ENCODE data around the gene AP5Z1.

AP5Z1 gene

DNA sequence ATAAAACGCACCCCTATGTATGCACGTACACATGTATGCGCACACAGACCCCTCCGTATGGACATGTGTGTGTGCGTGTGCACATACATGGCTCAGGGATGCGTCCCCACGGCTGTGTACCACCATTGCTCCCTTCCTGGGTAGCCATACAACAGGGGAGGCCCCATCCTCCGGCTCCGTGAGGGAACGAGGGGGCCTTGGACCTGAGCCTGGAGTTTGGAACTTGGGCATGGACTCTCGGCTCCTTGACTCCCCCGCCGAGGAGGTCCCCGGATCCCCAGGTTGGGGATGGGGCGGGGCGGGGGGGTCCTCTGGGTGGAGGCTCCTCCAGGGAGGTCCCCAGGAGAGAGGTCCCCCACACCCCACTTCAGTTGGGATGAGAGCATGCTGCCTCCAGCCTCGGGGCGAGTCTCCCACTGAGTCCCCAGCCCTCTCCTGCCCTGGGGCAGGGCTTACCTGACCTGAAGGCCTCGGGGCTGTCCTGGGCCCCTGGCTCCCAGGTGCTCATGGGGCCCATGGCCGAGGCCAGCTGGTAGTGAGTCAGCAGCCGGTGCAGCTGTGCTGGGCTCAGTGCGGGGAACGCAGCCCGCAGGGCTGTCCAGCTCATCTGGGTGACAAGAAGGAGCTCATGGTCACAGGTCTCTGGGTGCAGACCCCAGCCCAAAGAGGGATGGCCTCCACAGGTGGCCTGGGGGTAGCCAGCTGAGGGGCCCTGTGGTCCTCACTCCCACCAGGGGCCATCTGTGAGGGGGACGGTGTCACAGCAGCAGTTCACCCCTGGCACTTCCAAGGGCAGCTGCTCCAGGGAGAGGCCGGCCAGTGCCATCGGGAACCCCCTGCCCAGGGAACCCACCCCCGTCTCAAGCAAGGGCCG is 29.9 kb downstream of the AP5Z1 start:
- no peak for FAIRE-seq

DNA sequence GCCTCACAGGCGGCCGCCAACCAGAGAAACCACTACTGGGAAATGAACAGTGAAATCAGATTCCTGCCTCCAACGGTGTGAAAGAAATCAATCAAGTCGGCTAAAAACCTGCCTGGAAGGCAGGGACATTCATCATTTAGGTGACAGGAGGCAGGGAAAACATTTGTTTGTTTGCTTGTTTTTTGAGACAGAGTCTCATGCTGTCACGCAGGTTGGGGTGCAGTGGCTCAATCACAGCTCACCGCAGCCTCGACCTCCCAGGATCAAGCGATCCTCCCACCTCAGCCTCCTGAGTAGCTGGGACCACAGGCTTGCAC is 30.5 kb downstream of the AP5Z1 start:
- no peak for FAIRE-seq

DNA sequence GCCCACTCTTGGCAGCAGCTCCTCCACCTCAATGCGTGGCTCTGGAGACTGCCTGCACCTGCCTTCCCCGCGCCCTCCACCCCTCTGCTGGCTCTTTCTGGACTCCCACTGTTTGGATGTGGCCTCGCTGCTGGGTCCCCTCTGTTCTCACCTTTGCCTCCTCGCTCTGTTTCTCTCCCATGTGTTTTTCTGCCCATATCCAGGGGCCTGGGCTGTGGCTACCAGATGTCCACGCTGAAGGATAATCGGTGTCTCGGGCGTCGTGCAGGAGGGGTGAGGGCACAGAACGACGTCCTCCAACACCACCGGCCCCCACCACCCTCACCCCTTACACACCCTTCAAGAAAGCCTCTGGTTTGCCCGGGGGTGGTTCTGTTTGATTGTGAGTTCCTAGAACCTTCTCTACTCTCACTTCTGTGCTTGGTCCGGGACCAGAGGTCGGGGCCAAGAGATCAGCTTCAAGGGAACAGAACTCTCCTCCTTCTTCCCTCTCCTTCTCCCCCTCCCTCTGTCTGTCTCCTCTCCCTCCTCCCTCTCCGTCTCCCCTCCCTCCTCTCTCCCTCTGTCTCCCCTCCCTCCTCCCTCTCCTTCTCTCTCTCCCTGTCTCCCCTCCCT is 31.7 kb downstream of the AP5Z1 start:
- no peak for FAIRE-seq

DNA sequence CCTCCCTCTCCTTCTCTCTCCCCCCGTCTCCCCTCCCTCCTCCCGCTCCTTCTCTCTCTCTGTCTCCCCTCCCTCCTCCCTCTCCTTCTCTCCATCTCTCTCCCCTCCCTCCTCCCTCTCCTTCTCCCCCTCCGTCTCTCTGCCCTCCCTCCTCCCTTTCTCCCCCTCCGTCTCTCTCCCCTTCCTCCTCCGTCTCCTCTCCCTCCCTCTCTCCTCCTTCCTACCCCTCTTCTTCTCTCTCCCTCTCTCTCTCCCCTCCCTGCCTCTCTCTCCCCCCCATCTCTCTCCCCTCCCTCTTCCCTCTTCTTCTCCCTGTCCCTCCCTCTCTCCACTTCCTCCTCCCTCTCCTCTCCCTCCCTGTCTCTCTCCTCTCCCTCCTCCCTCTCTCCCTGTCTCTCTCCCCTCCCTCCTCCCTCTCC is 32.2 kb downstream of the AP5Z1 start:
- FAIRE-seq: no peak

DNA sequence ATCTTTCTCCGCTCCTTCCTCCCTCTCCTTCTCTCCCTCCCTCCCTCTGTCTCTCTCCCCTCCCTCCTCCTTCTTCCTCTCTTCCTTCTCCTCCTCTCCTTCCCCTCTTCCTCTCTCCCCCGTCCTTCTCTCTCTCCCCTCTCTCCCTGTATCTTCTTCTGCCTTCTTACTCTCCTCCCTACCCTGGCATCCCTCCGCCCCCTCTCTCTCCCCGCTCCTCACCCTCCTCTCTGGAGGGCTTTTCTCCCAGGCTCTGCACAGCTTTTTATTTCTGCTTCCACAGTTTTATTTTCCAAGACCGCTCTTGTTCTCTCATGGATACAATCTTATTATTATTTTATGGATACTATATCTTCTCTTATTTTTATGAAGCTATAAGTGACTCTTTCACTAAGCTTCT is 32.6 kb downstream of the AP5Z1 start:
- no peak for FAIRE-seq

DNA sequence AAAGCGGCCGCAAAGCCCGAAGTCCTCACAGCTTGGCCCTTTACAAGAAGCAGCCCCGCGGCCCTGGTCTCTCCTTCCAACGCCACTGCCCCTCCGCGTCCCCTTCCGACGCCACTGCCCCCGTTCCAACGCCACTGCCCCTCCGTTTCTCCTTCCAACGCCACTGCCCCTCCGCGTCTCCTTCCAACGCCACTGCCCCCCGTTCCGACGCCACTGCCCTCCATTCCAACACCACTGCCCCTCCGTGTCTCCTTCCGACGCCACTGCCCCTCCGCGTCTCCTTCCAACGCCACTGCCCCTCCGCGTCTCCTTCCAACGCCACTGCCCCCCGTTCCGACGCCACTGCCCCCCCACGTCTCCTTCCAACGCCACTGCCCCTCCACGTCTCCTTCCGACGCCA is 33.1 kb downstream of the AP5Z1 start:
- FAIRE-seq: no peak

DNA sequence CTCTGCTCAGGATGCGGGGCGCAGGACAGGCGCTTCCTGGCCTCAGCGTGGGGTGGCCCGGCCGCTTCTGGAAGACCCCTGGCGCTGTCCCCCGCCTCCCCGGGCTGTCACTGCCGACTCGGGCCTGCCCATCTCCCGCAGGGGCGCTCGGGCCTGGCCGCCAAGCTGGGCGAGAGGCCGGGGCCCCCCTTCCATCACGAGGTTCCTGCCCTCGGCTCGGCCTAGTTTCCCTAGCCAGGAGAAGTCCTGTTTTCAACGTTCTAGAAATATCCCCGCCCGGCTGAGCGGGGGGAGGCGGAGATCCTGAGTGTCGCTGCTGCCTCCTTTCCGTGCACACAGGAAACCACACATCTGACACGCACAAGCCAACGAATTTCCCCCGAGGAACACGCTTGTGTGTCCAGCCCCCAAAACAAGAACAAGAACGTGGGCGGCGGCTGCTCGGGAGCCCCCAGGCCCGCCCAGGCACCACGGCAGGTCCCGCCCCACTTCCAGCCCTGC is 33.7 kb downstream of the AP5Z1 start:
- FAIRE-seq: no peak

DNA sequence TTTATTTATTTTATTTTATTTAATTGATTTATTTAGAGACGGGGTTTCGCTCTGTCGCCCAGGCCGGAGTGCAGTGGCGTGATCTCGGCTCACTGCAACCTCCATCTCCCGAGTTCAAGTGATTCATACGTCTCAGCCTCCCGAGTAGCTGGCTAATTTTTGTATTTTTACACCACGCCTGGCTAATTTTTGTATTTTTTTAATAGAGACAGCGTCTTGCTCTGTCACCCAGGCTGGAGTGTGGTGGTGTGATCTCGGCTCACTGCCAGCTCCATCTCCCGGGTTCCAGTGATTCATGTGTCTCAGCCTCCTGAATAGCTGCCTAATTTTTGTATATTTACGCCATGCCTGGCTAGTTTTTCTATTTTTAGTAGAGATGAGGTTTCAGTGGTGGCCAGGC is 34.2 kb downstream of the AP5Z1 start:
- no peak for FAIRE-seq

DNA sequence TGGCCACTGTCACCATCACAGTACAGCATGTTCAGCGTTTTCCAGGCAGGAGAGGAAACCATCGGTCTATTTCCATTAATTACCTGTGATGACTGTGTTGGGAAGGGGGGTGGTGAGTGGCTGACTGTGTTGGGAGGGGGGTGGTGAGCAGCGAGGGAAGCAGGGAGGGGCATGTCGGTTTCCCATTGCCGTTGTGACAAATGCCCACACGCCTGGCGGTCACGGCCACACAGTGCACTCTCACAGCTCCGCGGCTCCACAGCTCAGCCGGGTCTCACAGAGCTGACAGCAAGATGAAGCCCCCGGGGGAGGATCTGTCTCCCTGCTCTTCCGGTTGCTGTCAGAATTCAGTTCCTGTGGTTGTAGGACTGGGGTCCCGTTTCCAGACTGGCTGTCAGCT is 39.0 kb downstream of the AP5Z1 start:
- FAIRE-seq: no peak

DNA sequence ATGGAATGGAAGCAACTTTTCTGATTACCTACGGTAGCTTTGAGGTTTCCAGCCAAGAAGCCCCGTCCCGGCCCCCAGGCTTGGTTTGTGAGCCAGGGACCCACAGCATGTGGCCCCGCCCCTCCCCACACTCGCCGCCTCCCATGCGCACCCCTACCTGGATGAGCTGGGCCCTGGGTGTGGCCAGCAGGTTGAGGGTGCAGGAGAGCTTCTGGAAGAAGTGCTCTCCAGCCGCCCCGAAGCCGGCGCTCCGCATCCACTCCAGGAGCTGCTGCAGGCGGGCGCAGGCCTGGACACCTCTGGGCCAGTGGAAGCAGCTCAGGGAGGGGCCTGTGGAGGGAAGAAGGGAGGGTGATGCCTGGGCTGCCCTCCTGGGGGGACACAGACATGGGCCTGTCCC is 39.7 kb downstream of the AP5Z1 start:
- no peak for FAIRE-seq

DNA sequence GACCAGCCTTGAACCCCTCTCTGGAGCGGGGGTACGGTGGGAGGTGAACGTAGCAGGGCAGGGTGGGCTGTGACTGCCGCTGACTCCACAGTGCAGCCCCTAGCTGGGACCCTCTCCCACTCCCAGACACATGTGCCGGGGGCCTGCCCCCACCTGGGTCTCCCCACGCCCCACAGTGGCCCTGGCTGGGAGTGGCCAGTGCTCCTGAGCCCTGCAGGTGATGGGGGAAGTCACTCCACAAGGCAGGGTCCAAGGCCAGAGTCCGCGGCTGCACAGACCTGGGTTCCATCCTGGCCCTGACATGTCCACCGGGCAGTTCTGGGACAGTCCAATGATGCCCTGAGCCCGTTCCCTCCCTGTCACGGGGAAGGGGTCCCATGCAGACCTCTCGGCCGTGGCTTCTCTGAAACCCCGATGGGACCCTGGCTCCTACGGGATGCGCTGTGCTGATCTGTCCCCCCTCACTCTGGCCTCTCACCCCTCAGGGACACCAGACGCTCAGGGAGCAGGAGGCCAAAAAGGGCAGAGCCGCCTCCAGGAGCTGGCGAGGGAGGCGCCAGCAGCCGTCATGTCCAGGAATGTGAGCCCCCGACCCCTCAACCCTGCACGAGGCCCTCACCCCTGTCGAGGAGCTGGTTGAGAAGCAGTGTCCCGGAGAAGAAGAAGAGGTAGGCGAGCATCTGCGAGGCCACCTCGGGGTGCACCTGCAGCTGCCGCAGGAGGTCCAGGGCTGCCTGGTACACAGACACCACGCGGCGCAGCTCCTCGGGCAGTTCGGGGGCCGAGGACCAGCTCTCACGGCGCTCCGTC is 40.4 kb downstream of the AP5Z1 start:
- no peak for FAIRE-seq

DNA sequence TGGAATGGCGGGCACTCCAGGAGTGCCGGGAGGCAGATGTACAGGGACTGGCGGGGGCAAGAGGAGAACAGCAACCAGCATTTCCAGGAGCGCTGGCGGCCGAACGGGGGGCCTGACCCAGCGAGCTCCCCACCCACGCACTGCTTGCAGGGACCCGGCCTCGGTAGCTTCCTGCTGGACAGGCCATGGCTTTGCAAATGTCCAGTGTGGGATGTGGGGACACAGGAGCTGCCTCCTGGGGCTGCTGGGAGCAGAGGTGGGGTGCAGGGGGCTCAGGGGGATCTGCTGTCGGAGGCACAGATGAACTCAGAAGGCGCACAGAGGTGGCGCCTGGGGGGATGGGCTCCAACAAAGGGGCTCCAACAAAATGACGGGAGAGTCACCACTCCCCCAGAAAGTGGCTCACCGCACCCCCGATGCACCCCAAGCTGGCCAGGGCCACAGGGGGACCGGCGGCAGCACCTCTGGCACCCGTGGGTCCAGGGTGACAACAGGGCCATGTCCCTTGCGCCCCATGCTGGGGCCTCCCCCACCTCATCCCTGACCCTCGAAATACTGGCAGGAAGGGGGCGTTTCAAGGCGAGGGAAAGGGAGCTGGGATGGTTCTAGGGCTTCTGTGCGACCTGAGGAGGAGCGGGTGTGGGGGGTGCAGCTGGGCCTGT is 41.1 kb downstream of the AP5Z1 start:
- FAIRE-seq: no peak

DNA sequence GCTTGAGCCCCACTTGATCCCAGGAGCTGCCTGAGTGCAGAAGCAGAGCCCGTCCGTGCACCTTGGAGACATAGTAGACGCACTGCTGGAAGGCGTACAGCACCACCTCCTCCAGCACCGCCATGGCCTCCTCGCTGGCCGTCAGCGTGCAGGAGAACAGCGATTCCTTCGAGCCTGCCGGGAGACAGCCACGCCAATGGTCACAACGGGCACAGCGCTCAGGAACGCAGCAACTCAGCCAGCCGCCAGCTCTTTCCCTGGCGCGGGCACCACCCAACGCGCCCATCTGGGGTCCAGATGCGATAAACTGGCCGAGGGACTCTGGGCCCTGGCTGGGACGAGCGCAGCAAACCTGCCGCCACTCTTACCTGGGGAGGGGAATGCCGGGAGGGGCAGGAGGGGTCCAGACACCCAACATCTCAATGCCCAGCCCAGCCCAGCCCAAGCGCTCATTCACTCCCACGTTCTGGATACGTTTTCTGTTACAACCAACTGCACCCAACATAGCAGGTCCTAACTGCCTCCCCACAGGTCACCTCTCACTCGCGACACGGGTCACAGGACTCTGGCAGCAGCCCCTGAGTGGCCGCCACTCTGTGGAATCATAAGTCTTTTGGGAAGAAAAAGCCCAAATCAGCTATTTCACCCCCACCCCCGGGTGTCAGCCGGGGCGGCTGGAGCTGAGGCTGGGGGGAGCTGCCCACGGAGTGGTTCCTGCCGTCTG is 41.9 kb downstream of the AP5Z1 start:
- no peak for FAIRE-seq

DNA sequence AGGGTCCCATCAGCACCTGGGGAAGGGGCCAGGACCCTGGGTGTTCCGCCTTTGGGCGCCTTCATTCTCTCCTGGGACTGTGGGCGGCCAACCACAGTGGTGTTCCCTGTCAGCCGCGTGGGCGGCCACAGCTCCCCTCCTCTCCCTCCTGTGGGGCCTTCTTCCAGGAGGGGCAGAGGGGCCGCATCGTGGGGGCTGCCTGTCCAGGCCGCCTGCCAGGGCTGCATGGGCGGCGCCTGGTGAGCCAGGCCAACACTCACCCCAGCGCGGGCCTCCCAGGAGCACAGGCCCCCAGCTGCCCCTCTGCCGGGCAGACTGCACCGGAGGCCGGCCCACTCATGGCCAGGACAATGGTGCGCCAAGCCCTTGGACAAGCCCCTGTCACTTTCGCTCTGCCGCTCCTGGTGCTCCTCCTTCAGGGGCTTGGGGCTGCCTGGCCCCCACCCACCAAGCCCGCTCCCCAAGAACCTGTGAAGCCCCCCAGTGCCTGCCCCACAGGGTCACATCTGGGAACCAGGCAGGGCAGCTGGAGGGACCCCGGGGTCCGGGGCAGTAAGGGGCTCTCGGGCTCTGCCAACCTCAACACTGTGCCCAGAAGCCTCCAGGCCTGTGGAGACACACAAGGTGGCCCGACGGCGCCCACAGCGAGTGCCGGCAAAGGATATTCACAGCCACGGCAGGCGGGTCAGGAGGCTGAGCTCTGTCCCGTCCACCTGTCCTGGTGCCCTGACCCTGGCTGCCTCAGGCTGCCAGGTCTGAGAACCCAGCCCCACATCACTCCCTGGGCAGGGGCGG is 42.8 kb downstream of the AP5Z1 start:
- FAIRE-seq: no peak

DNA sequence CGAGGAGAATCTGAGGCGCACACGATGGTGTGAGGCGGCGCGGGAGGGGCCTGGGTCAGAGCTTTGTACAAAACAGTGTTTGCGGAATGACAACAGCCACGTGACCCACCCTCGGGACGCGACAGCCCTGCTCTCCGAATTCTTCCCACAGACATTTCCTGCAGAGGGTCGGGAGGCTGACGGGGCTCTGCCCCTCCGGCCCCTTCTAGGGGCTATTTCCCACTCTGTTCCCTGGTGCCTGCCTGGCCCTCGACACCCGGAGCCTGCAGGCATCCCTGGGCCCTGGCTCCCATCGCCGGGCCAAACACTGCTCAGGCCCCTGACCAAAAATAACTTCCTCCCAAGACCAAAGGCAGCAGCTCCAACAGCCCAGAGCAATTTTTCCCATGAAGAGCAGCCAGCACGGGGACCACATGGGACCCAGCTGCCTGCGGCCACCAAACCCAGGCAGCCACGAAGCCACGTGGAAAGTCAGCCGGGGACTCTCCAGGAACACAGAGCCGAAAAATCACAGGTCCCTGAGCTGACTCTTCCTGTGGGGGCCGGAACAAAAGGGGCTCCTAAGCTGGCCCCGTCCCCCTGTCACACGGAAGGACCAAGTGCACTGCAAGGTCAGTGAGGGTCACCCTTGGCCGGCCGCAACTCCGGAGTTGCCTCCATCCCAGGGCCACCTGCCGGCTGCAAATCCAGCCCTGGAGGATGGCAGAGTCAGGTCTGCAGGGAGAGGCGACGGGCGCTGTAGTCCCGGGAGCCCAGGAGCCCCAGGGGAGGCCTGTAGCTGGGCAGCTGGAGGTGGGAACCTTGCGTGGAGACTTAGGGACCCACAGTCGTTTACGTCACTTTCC is 44.4 kb downstream of the AP5Z1 start:
- no peak for FAIRE-seq

DNA sequence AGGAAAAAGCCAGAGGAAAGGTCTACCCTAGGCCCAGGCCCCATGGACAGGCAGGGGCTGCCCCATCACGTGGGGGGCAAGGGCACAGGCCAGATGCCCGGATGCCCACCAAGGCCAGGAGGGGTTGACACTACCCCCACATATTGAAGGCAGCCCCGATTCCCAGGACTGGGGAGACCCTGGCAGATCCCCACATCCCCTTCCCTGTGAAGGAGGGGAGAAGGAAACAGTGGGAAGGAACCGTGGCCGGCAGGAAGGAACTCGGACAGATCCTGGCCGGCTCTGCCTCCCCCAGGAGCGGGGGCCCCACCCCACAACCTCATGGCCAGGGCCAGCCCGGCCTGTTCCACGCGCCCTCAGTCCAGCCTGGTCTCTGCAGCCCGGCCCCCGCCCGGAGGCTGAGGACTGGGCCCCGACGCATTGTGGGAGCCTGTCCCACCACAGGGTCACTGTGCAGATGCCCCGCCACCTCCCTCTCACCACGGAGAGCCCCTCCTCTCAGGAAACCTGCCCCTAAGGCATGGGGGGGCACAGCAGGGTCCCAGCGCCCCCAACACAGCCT is 45.1 kb downstream of the AP5Z1 start:
- no peak for FAIRE-seq

DNA sequence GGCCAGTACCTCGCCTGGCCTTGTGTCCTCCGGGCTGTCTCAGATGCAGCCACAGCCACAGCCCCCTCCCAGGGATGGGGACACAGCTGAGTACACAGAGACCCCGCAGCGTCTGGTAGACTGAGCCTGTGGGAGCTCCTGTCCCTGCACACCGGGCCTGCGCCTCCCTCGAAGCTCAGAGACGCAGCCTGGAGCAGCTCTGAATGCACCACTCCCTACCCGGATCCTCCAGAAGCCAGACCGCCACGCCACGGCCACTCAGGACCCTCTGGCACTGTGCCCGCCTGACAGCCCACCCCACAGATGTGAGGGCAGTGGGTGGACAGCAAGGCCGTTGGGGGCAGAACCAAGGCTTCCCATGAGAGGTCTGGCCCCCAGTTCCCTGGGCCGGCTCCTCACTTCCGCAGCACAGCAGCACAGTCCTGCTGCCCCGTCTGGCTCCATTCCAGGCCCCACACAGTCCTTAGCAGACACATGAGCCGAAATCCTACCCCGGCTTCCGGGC is 45.6 kb downstream of the AP5Z1 start:
- no peak for FAIRE-seq

DNA sequence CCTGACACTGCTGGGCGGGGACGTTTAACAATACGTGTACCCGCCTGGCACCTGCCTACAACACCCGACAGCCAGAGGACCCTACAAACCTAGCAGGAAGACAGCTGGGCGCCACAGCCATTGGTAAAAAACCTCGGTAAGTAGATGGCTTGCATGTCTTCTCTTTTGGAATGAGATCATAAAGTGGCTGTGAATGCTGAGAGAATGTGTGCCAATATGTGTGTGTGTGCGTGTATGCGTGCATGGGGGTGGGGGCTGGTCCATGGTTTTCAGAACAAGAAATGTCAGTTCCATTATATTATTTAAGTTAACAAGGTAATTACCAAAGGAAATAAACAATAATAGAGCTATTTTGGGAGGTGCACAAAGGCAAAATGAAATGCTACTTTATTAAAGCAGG is 47.3 kb downstream of the AP5Z1 start:
- no peak for FAIRE-seq

DNA sequence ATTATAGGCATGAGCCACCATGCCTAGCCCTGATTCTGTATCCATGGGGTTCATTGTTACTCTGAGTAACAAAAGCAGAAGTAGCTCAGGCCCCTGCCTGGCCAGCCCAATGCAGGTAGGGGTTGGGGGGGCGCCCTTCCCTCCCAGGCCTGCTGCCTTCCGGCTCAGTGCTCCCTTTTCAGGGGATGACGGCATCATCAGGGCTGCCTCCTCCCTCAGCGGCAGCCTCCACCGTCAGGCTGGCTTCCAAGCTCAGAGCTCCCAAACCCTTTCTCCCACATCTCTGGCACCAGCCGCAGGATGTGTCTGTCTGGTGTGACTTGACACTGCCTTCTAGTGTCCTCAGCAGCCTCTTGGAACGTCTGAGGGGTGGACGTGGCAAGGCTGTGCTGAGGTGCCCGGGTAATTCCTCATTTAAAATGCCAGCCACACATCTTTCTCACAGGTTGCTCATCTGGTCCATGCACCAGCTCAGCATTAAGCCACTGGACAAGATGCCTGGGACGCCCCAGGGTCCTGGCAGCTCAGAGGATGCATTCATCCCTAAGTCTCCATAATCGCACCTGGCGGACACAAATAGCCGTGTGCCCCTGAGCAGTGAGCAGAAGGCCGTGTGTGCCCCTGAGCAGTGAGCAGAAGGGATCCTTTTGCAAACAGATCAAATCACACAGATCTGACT is 48.2 kb downstream of the AP5Z1 start:
- FAIRE-seq: no peak

Measured in A204.1 (cell line).